Right atrium auricular region (tissue), 2 donors: ENCODE results near the gene CIDEB. TPM values are rescaled to one million over a fixed set of nuclear protein-coding genes. Genes with fewer than 3 reads are reported as not detected.
"Not testable (repeated sequence)": the region's sequence is repeated elsewhere in the genome, so short reads cannot be mapped to it uniquely, and the experiment has no call there.

Experiments used
- DNase-seq: peaks from one replicate; pipeline ENCODE4 v3.0.0-alpha.2; 2019; ENCODE audit warnings: low spot score
- H3K27ac ChIP-seq, 2 donors: fragments of 200-600 bp; sonication (generic); 1 replicate in 1 of 2; 2 replicates in 1 of 2; pipeline ENCODE4 v1.5.1; 2016 to 2019
- H3K27me3 ChIP-seq, 2 donors: fragments of 200-600 bp; sonication (generic); one replicate each; pipeline versions ENCODE4 v1.5.1 to v1.6.0; 2017 to 2019
- H3K36me3 ChIP-seq: fragments of 200-600 bp; sonication (generic); one replicate; pipeline ENCODE4 v1.5.1; 2016
- H3K4me1 ChIP-seq, 2 donors: fragments of 200-600 bp; sonication (generic); one replicate each; pipeline versions ENCODE4 v1.5.1 to v1.6.0; 2017 to 2019
- H3K4me3 ChIP-seq, 2 donors: fragments of 200-600 bp; sonication (generic); 1 replicate in 1 of 2; 2 replicates in 1 of 2; pipeline ENCODE4 v1.5.1; 2017 to 2019; ENCODE audit warnings: mild to moderate bottlenecking in 1 of 2, moderate library complexity in 1 of 2
- H3K9me3 ChIP-seq, 2 donors: fragments of 200-600 bp; sonication (generic); one replicate each; pipeline ENCODE4 v1.5.1; 2019
- total RNA-seq, 2 donors: library from RNA; depleted of rRNA; stranded (reverse); fragments of >200 nt; gene quantifications; one replicate each; pipeline ENCODE4 v1.1.0, GENCODE V29; 2016
- TF ChIP-seq, protein P1 (sequence below), 2 donors: fragments of 200-600 bp; sonication (generic); IDR thresholded peaks; one replicate each; pipeline ENCODE4 v1.5.1; 2019; ENCODE audit warnings: antibody characterized with exemption in 2 of 2

The CIDEB gene
- total RNA-seq, 2 donors from 2014 or later = 2.0 to 6.6 TPM

- Histone ChIP-seq H3K27ac (no peak overlapping the region), H3K36me3 (no peaks in the 10 kb centered on the region), H3K4me1 (peaks cover 0 to 23% of the 10 kb centered on the region in 2 donors), H3K9me3 (no peaks in the 10 kb centered on the region), H3K27me3 (no peaks in the 10 kb centered on the region), H3K4me3 (no peak overlapping the region)
- TF ChIP-seq, protein P1, sequence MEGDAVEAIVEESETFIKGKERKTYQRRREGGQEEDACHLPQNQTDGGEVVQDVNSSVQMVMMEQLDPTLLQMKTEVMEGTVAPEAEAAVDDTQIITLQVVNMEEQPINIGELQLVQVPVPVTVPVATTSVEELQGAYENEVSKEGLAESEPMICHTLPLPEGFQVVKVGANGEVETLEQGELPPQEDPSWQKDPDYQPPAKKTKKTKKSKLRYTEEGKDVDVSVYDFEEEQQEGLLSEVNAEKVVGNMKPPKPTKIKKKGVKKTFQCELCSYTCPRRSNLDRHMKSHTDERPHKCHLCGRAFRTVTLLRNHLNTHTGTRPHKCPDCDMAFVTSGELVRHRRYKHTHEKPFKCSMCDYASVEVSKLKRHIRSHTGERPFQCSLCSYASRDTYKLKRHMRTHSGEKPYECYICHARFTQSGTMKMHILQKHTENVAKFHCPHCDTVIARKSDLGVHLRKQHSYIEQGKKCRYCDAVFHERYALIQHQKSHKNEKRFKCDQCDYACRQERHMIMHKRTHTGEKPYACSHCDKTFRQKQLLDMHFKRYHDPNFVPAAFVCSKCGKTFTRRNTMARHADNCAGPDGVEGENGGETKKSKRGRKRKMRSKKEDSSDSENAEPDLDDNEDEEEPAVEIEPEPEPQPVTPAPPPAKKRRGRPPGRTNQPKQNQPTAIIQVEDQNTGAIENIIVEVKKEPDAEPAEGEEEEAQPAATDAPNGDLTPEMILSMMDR (IDR thresholded peaks at IDR 0.05) = no peak
- DNase-seq = no peak
Observed at GRCh38 chr14:24329073-24329663, 21.4 kb upstream of the CIDEB start.

- not testable (repeated sequence) for DNase-seq, H3K27ac ChIP-seq, H3K27me3 ChIP-seq, H3K4me3 ChIP-seq, H3K9me3 ChIP-seq, H3K36me3 ChIP-seq
- TF ChIP-seq, protein P1 (IDR thresholded peaks at IDR 0.05) = peak; percentile 60 to 67
- H3K4me1 ChIP-seq = peaks cover 0 to 11% of the 10 kb centered on the region in 2 donors
Observed at GRCh38 chr14:24327914-24328313, 20.1 kb upstream of the CIDEB start.

DNA sequence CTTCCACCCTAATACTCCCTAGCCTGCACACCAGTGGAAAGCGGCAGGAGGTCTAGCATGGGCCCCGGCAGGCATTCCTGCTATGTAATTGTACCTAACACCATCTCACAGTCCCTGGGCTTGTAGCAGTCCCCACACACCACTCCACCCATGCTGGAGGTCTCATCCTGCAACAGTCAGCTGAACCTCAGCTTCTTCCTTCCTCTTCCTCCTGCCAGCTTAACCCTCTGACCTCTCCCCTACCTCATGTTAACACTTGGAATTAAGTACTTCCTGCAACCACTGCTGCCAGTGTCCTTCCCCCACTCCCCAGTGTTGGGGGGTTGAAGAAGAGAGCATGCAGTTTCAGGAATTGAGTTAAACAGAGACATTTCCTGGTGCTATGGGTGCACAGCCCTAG is 19.5 kb upstream of the CIDEB start:
- Histone ChIP-seq H3K27ac (no peak overlapping the region), H3K27me3 (no peaks in the 10 kb centered on the region), H3K4me1 (peaks cover 0 to 5% of the 10 kb centered on the region in 2 donors), H3K4me3 (no peak overlapping the region), H3K9me3 (no peaks in the 10 kb centered on the region), H3K36me3 (no peaks in the 10 kb centered on the region)
- no peak for DNase-seq
- TF ChIP-seq, protein P1 (IDR thresholded peaks at IDR 0.05) = no peak

GRCh38 chr14:24325963-24326362 is 18.2 kb upstream of the CIDEB start:
- Histone ChIP-seq H3K4me3 (no peak overlapping the region), H3K27ac (no peak overlapping the region), H3K9me3 (no peaks in the 10 kb centered on the region), H3K4me1 (no peaks in the 10 kb centered on the region), H3K36me3 (no peaks in the 10 kb centered on the region), H3K27me3 (no peaks in the 10 kb centered on the region)
- DNase-seq = no peak
- TF ChIP-seq, protein P1 (IDR thresholded peaks at IDR 0.05) = no peak

GRCh38 chr14:24325041-24325530 is 17.3 kb upstream of the CIDEB start:
- Histone ChIP-seq H3K9me3 (no peaks in the 10 kb centered on the region), H3K27ac (no peak overlapping the region), H3K4me1 (no peaks in the 10 kb centered on the region), H3K4me3 (no peak overlapping the region), H3K27me3 (no peaks in the 10 kb centered on the region), H3K36me3 (no peaks in the 10 kb centered on the region)
- TF ChIP-seq, protein P1 (IDR thresholded peaks at IDR 0.05) = no peak
- DNase-seq = no peak

GRCh38 chr14:24324024-24324423 is 16.2 kb upstream of the CIDEB start:
- TF ChIP-seq, protein P1 (IDR thresholded peaks at IDR 0.05) = no peak
- H3K27ac ChIP-seq = no peak overlapping the region
- H3K4me3 ChIP-seq = no peak overlapping the region
- DNase-seq = no peak
- H3K27me3 ChIP-seq = no peaks in the 10 kb centered on the region
- no peaks in the 10 kb centered on the region for H3K36me3 ChIP-seq
- H3K9me3 ChIP-seq = no peaks in the 10 kb centered on the region
- no peaks in the 10 kb centered on the region for H3K4me1 ChIP-seq
